ENCODE results near the gene TMEM200A. TPM values are rescaled to one million over a fixed set of nuclear protein-coding genes. Genes with fewer than 3 reads are reported as not detected.

Gene TMEM200A
- total RNA-seq, 3 donors from 2014 or later (not counting 1 experiment from before 2014, with no cell fraction given) = 0.16 to 0.52 (median 0.50) TPM

DNA sequence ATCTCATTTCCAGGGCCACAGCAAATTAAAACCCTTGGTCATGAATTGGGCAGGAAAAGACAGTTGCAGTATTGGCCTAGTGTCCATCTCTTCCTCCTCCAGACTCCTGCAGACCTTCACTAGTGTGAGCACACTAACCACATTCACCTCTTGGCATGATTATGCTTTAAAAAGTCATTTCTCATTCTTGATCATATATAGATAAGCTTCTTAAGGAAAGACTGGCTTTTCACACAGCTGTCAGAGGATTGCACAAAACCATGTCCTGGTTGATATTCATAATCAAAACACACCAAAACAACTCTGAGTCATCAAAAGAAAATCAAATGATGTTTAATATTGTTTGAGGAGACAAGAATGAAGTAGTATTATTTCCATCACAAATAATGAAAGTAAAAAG, 52.1 kb downstream of the TMEM200A start:
- TF ChIP-seq CTCF (IDR thresholded peaks at IDR 0.05) = no peak
- intact Hi-C loops (cut with micrococcal nuclease) = no loop called here
- no peaks in the 10 kb centered on the region for H3K4me1 ChIP-seq (ENCODE audit: control insufficient read depth, insufficient read depth, low read length)
- Mint-ChIP-seq H3K9me3 (no peaks in the 10 kb centered on the region), H3K36me3 (no peaks in the 10 kb centered on the region), H3K27ac (no peak overlapping the region), H3K4me1 (no peaks in the 10 kb centered on the region), H3K4me3 (no peak overlapping the region), H3K27me3 (ENCODE audit: low read depth in 2 of 2) (peaks cover 0 to 6% of the 10 kb centered on the region in 2 donors)
- H3K9me3 ChIP-seq (ENCODE audit: control insufficient read depth, insufficient read depth, low read length) = no peaks in the 10 kb centered on the region
- no peak overlapping the region for H3K4me3 ChIP-seq (ENCODE audit: low read length)
- H3K27ac ChIP-seq (ENCODE audit: low read length) = no peak overlapping the region
- DNase-seq (no peak), ATAC-seq (no peak)
- H3K27me3 ChIP-seq (ENCODE audit: control insufficient read depth, insufficient read depth, low read length) = no peaks in the 10 kb centered on the region
- H3K36me3 ChIP-seq (ENCODE audit: control insufficient read depth, insufficient read depth, low read length) = no peaks in the 10 kb centered on the region

DNA sequence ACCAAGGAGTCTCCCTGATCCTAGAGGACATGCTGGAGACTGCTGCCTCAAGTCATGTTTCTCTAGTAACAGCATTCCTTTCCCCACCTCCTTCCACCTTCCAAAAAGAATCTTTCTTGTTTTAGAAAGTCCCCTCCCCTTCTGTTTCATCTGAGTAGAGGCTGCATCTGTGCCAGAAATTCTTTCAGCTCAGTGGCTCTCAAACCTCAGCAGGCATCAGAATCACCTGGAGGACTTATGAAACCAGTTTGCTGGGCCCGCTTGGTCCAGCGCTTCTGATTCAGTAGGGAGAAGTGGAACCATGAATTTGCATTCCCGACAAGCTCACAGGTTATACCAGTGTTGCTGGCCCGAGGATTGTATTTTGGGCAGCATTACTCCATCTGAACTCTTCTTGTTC, 55.1 kb downstream of the TMEM200A start:
- Histone ChIP-seq H3K27ac (ENCODE audit: low read length) (no peak overlapping the region), H3K27me3 (ENCODE audit: control insufficient read depth, insufficient read depth, low read length) (no peaks in the 10 kb centered on the region), H3K4me3 (ENCODE audit: low read length) (no peak overlapping the region), H3K9me3 (ENCODE audit: control insufficient read depth, insufficient read depth, low read length) (no peaks in the 10 kb centered on the region), H3K36me3 (ENCODE audit: control insufficient read depth, insufficient read depth, low read length) (no peaks in the 10 kb centered on the region), H3K4me1 (ENCODE audit: control insufficient read depth, insufficient read depth, low read length) (no peaks in the 10 kb centered on the region)
- intact Hi-C loops (cut with micrococcal nuclease) = no loop called here
- Mint-ChIP-seq H3K4me3 (no peak overlapping the region), H3K4me1 (no peaks in the 10 kb centered on the region), H3K27ac (no peak overlapping the region), H3K9me3 (no peaks in the 10 kb centered on the region), H3K36me3 (no peaks in the 10 kb centered on the region), H3K27me3 (ENCODE audit: low read depth in 2 of 2) (peaks cover 4 to 7% of the 10 kb centered on the region in 2 donors)
- 92% methylated on average over 4 of the region's 4 CpGs for WGBS (ENCODE audit: insufficient coverage)
- DNase-seq = no peak
- TF ChIP-seq CTCF (IDR thresholded peaks at IDR 0.05) = no peak
- ATAC-seq = no peak

GRCh38 chr6:130421585-130421984, 55.8 kb downstream of the TMEM200A start:
- ATAC-seq = no peak

More at GRCh38 chr6:130421585-130421984, 55.8 kb downstream of the TMEM200A start:
- no peak for DNase-seq
- H3K9me3 Mint-ChIP-seq = no peaks in the 10 kb centered on the region
- Histone ChIP-seq H3K36me3 (ENCODE audit: control insufficient read depth, insufficient read depth, low read length) (no peaks in the 10 kb centered on the region), H3K27ac (ENCODE audit: low read length) (no peak overlapping the region), H3K9me3 (ENCODE audit: control insufficient read depth, insufficient read depth, low read length) (no peaks in the 10 kb centered on the region), H3K4me3 (ENCODE audit: low read length) (no peak overlapping the region), H3K4me1 (ENCODE audit: control insufficient read depth, insufficient read depth, low read length) (no peaks in the 10 kb centered on the region), H3K27me3 (ENCODE audit: control insufficient read depth, insufficient read depth, low read length) (no peaks in the 10 kb centered on the region)
- WGBS (ENCODE audit: insufficient coverage) = 80% methylated on average over 1 of the region's 1 CpG
- TF ChIP-seq CTCF (IDR thresholded peaks at IDR 0.05) = no peak
- no peaks in the 10 kb centered on the region for H3K4me1 Mint-ChIP-seq
- H3K36me3 Mint-ChIP-seq = no peaks in the 10 kb centered on the region
- H3K4me3 Mint-ChIP-seq = no peak overlapping the region
- intact Hi-C loops (cut with micrococcal nuclease) = no loop called here
- H3K27me3 Mint-ChIP-seq (ENCODE audit: low read depth in 2 of 2) = peaks cover 4 to 13% of the 10 kb centered on the region in 2 donors
- H3K27ac Mint-ChIP-seq = no peak overlapping the region

All from natural killer cell (primary cell).